HG03571 (cell line): ENCODE results near the gene ETV6.

ENCODE experiments used
- ATAC-seq: cut with Tn5 transposase; IDR thresholded peaks from one replicate; pipeline ENCODE4 v1.9.1; 2021; ENCODE audit not compliant: unreplicated experiment

ETV6 gene

DNA sequence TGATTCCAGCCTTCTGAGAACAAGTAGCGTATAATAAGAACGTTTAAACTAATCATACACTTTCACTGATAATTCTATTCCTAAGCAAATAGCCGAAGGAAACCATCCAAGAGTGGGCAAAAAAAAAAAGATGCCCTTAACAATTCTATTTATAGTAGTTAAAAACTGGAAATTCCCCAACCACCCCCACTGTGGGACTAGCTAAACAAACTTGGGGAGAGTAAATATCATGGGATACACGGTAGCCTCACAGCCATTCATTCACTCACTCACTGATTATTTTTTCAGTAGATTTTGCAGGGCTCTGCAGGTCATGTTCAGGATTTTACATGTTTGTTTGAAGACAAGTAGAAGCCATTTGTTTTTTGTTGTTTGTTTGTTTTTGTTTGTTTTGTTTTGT, 197.0 kb downstream of the ETV6 start:
- no peak for ATAC-seq

- ATAC-seq = no peak
Observed at GRCh38 chr12:11847539-11847938, 198.1 kb downstream of the ETV6 start.

GRCh38 chr12:11849757-11850504, 200.5 kb downstream of the ETV6 start:
- ATAC-seq = no peak

- ATAC-seq = no peak
Observed at GRCh38 chr12:11853126-11853525, 203.7 kb downstream of the ETV6 start.

DNA sequence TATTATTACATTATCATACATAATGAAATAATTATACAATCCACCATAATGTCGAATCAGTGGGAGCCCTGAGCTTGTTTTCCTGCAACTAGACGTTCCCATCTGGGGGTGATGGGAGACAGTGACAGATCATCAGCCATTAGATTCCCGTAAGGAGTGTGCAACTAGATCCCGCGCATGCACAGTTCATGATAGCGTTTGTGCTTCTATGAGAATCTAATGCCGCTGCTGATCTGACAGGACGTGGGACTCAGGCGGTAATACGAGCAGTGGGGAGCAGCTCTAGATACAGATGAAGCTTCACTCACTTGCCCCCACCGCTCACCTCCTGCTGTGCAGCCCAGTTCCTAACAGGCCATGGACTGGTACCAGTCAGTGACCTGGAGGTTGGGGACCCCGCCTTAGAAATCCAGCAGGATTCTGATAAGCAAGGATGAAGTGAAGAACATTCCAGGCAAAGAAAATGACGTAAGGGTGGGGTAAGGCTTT, 204.6 kb downstream of the ETV6 start:
- no peak for ATAC-seq

DNA sequence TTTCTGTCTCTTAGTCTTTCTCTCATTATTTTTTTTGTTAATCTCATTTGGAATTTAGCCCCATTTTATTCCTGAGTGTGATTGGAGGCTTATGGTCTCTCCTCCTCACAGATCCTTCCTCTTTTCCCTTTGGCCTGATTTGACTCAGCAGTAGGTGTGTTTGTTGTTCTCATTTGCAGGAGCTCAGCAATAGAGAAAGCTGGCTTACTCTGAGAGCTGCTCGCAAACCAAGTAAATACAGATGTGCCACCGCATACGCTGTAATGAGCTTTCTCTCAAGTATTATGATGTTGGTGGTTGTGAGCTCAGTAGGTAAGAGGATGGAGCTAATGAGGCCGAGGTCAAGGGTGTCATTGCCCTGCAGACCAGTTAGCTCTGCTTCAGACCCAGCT, 206.5 kb downstream of the ETV6 start:
- ATAC-seq = peak; percentile 73

DNA sequence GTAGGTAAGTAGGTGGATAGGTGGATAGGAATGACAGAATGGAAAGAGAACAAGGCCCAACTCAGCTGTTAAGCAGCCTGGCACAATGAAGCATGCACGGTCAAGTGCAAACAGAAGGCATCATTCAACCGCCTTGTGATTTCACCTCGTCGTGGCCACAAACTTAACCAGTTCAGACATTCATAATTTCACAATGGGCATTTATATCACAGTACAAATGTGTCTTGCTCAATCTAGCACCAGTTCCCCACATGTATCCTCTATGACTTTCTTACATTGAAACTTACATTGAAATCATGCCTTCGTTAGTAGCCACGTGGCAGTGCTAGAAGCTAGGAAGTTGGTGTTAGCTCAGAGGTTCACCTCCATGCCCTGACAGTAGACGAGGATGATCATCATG, 207.5 kb downstream of the ETV6 start:
- ATAC-seq = no peak

- ATAC-seq = no peak
Observed at GRCh38 chr12:11859705-11860425, 210.4 kb downstream of the ETV6 start.

DNA sequence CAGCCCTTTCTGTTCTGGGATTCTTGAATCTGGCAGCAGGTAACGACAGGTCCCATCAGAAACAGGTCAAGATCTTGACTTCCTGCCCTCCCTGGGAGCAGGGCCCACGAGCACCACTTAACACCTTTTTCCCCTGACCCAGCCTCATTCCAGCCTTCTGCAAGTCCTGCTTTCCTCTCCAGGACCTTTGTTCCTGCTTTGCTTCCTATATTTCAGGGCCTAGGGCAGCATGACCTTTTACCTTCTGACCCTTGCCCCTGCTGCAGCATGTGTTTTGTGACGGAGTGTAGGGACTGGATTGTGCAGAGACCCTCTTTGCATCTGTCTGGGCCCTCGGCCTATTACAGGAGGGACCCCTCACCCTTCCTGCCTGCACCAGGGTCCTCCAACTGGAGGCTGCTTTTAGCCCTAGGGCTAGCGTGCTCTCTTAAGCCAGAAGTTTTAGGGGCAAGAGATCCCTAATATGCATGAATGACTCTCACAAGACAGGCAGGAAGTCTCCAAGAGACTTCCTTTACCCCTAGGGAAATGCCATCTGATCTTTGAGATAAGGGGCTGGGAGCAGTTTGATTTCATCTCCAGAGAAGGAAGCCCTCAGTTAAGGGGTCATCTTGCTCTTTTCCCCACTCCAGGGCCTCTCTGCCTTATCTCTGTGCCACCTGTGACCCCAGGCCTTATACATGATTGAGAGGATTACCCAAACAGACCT, 211.8 kb downstream of the ETV6 start:
- ATAC-seq = no peak

DNA sequence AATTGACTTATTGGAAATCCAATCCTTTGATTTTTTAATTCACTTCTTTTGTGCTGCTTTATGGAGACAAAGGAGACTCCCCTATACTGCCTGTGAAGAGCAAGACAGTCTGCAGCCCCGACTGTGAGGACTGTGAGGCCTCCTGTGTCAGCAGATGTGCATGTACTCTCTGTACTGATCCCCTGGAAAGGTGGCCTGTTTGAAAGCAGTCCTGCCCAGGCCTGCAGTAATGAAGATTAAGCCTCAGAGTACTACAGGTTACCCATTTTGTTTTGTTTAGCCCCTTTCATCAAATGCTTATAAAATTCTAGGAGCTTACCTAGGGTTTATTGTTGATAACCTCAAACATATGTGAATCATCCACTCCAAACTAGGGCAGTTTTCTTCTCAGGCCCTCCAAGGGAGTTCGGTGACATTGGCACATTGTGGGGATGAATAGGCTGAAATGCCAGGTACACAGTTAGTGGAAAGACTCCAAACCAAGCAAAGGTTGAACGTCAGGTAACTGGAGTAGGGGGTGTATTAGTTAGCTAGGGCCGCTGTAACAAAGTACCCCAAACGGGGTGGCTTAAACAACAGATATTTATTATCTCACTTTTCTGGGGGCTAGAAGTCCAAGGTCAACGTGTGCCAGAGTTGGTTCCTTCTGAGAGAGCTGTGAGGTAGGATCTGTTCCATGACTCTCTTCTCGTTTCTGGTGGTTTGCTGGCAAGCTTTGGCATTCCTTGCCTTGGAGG, 212.6 kb downstream of the ETV6 start:
- no peak for ATAC-seq

DNA sequence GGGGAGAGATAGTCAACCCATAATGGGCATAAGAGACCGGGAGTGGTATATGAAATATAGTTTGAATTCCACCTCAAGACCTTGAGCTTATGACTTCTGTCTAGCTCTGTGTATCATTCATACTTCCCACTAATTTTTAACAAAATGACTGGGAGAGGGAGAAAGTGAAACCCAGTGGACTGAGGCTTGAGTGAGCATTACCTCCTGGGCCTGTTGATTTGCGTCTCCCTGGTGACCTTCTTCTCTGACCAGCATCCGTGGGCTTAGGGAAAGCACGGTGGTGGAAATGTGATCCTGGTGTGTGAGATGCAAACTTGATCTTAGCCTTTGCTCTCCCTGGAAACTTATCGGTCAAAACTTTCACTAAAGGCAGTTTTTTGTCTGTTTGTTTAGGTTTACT, 213.3 kb downstream of the ETV6 start:
- no peak for ATAC-seq

- ATAC-seq = no peak
Observed at GRCh38 chr12:11863478-11863906, 214.0 kb downstream of the ETV6 start.

DNA sequence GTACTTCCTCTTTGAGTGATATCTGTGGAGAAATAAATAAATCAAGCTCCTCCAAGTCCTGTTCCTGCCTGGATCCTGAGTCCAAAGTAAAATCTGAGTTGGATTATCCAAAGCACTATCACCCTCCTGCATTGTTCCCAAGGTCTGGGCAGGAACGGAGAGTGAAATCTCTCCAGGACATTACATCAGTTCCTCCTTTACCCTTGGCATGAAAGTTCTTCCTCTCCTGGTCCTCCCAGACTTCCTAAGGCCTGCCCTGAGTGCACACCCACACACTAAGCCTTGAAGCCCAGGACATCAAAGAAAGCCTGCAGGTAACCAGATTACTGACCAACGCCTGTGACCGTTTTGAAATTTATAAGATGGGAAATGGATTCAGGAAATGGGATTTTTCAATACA, 214.5 kb downstream of the ETV6 start:
- ATAC-seq = no peak

DNA sequence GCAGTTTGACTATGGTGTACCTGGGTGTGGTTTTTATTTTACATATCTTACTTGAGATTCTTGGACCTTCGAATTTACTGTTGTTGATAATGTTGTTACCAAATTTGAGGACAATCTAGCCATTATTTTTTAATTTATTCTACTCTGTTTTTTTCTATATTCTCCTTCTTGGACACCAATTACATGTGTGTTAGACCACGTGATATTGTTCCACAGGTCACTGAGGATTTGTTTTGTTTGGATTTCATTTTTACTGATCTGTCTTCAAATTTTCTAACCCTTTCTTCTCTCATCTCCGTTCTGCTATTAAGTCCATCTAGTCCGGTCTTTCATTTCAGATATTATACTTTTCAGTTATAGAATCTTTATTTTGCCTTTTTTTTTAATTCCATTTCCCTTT, 216.3 kb downstream of the ETV6 start:
- no peak for ATAC-seq

GRCh38 chr12:11868027-11868426, 218.6 kb downstream of the ETV6 start:
- ATAC-seq = no peak

GRCh38 chr12:11869406-11869805, 219.9 kb downstream of the ETV6 start:
- no peak for ATAC-seq

DNA sequence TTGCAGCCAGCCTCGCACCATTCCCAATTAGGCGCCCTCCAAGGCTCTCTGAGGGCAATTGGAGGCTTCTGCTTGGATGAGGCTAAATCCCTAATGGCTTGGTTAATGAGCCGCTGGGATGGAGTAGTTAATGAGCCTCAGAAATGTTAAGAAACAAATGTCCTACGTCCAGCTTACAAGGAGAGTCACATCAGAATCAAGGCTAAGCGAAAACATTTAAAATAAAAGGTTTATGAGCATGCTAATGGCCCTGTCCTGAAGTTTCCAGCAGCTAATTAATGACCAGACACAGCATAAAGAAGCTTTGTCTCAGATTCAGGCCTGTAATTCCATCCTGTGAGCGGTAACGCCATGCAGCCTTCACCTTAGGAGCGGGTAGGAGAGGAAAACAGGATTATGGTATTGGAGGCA, 220.6 kb downstream of the ETV6 start:
- ATAC-seq = no peak

GRCh38 chr12:11872055-11872454, 222.6 kb downstream of the ETV6 start:
- no peak for ATAC-seq

GRCh38 chr12:11875414-11875935, 226.0 kb downstream of the ETV6 start:
- no peak for ATAC-seq

GRCh38 chr12:11876307-11876706, 226.8 kb downstream of the ETV6 start:
- no peak for ATAC-seq
